CD4-positive, alpha-beta T cell treated with Interleukin-15 for 4 hours (primary cell): ENCODE results near the gene HLA-DOA.

Source experiments
- DNase-seq: peaks from one replicate; pipeline ENCODE4 v3.0.0-alpha.2; 2020; ENCODE audit warnings: low spot score

The HLA-DOA gene

GRCh38 chr6:32962213-32962826 lies 47.1 kb downstream of the HLA-DOA start:
- DNase-seq: no peak

GRCh38 chr6:32960563-32960962 lies 48.8 kb downstream of the HLA-DOA start:
- DNase-seq: no peak

GRCh38 chr6:32956176-32956575 lies 53.2 kb downstream of the HLA-DOA start:
- DNase-seq: no peak

GRCh38 chr6:32954986-32955802 lies 54.2 kb downstream of the HLA-DOA start:
- peak; percentile 50 for DNase-seq

- DNase-seq: no peak
Measured at GRCh38 chr6:32954267-32954666, 55.1 kb downstream of the HLA-DOA start.
